KMS-11 (cell line): ENCODE measurements around the gene NEK7.
"Not testable (repeated sequence)": the region's sequence is repeated elsewhere in the genome, so short reads cannot be mapped to it uniquely, and the experiment has no call there.

Experiments
- H2AFZ ChIP-seq: fragments of 200-600 bp; sonication (generic); 2 replicates; pipeline ENCODE4 v1.6.1; 2016; ENCODE audit warnings: antibody characterized with exemption, mixed run types, low read depth
- H3K27ac ChIP-seq: fragments of 200-600 bp; sonication (generic); 2 replicates; pipeline ENCODE4 v1.6.1; 2016; ENCODE audit warnings: mild to moderate bottlenecking, mixed run types
- H3K27me3 ChIP-seq: fragments of 200-600 bp; sonication (generic); 2 replicates; pipeline ENCODE4 v1.6.1; 2017; ENCODE audit warnings: mild to moderate bottlenecking, low read depth, mixed run types, moderate library complexity; ENCODE audit not compliant: insufficient read depth
- H3K36me3 ChIP-seq: fragments of 200-600 bp; sonication (generic); 2 replicates; pipeline ENCODE4 v1.6.1; 2017; ENCODE audit warnings: mild to moderate bottlenecking, mixed run types; ENCODE audit not compliant: insufficient read depth
- H3K4me1 ChIP-seq: fragments of 200-600 bp; sonication (generic); 2 replicates; pipeline ENCODE4 v1.6.1; 2016; ENCODE audit warnings: mild to moderate bottlenecking, low read depth, mixed run types; ENCODE audit not compliant: poor library complexity, severe bottlenecking
- H3K4me2 ChIP-seq: fragments of 200-600 bp; sonication (generic); 2 replicates; pipeline ENCODE4 v1.7.0; 2016; ENCODE audit warnings: mild to moderate bottlenecking, mixed run types
- H3K4me3 ChIP-seq: fragments of 200-600 bp; sonication (generic); IDR thresholded peaks from 2 replicates; pipeline ENCODE4 v1.6.1; 2017; ENCODE audit warnings: low read depth, low read length, mixed read lengths; ENCODE audit not compliant: insufficient read depth
- H3K79me2 ChIP-seq: fragments of 200-600 bp; sonication (generic); 2 replicates; pipeline ENCODE4 v1.6.1; 2016; ENCODE audit warnings: low read depth, mixed run types; ENCODE audit not compliant: insufficient read depth
- H3K9ac ChIP-seq: fragments of 200-600 bp; sonication (generic); 2 replicates; pipeline ENCODE4 v1.6.1; 2016; ENCODE audit warnings: mild to moderate bottlenecking, mixed run types
- H4K20me1 ChIP-seq: fragments of 200-600 bp; sonication (generic); 2 replicates; pipeline ENCODE4 v1.6.1; 2016; ENCODE audit warnings: mild to moderate bottlenecking, mixed run types; ENCODE audit not compliant: insufficient read depth
- CTCF ChIP-seq: fragments of 200-600 bp; sonication (generic); conservative IDR thresholded peaks from 2 replicates; pipeline ENCODE4 v1.6.1; 2017; ENCODE audit warnings: low read depth, mild to moderate bottlenecking, antibody characterized with exemption, low read length, moderate library complexity, mixed read lengths

NEK7 gene

GRCh38 chr1:198304431-198304830 lies 147.6 kb downstream of the NEK7 start:
- TF ChIP-seq CTCF = no peak
- H3K9ac ChIP-seq = no peak overlapping the region
- no peaks in the 10 kb centered on the region for H3K36me3 ChIP-seq
- no peak overlapping the region for H3K27ac ChIP-seq
- H4K20me1 ChIP-seq = no peaks in the 10 kb centered on the region
- no peak overlapping the region for H3K4me2 ChIP-seq
- no peak overlapping the region for H2AFZ ChIP-seq
- no peaks in the 10 kb centered on the region for H3K4me1 ChIP-seq
- no peak overlapping the region for H3K4me3 ChIP-seq
- no peaks in the 10 kb centered on the region for H3K27me3 ChIP-seq
- no peaks in the 10 kb centered on the region for H3K79me2 ChIP-seq

- not testable (repeated sequence) for H2AFZ ChIP-seq, H4K20me1 ChIP-seq, H3K27me3 ChIP-seq, H3K4me2 ChIP-seq, H3K79me2 ChIP-seq, H3K4me3 ChIP-seq, H3K4me1 ChIP-seq, H3K9ac ChIP-seq, H3K27ac ChIP-seq, H3K36me3 ChIP-seq
These were observed 158.0 kb downstream of the NEK7 start for GRCh38 chr1:198314817-198315216.

- H3K4me1 ChIP-seq, H3K79me2 ChIP-seq, H3K27me3 ChIP-seq, H3K4me3 ChIP-seq, H3K9ac ChIP-seq, H3K27ac ChIP-seq, H2AFZ ChIP-seq, H4K20me1 ChIP-seq, H3K36me3 ChIP-seq, H3K4me2 ChIP-seq: not testable (repeated sequence)
These were observed 158.5 kb downstream of the NEK7 start for GRCh38 chr1:198315331-198315730.

DNA sequence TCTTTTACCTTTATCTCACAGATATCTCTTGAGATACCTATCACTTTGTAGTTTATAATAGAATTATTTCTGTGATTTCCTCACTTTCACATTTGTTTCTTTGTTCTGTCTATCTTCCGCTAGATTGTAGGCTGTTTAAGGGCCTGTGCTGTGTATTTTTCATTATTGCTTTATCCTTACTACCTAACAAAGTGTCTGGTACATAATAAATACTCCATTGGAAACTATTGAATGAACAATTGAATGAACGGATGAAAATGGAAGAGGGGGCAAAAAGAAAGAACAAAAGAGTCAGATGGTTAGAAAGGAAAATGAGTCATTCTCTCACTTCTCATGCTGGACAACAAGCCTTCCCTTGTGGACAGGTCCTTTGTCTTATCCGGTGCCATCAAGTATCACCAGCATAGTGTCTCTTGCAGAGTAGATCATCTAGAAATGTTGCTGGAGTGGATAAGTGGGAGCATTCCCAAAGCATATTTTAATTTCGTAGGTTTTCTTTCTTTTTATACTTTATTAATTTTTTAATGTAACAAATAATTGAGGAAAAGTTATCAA lies 159.8 kb downstream of the NEK7 start:
- TF ChIP-seq CTCF = no peak
- H3K79me2 ChIP-seq = no peaks in the 10 kb centered on the region
- H3K9ac ChIP-seq = no peak overlapping the region
- no peak overlapping the region for H3K4me2 ChIP-seq
- no peaks in the 10 kb centered on the region for H3K4me1 ChIP-seq
- H3K27me3 ChIP-seq = no peaks in the 10 kb centered on the region
- no peaks in the 10 kb centered on the region for H3K36me3 ChIP-seq
- no peak overlapping the region for H3K4me3 ChIP-seq
- H2AFZ ChIP-seq = no peak overlapping the region
- H4K20me1 ChIP-seq = no peaks in the 10 kb centered on the region
- H3K27ac ChIP-seq = no peak overlapping the region

GRCh38 chr1:198318085-198318484 lies 161.3 kb downstream of the NEK7 start:
- no peak overlapping the region for H3K4me2 ChIP-seq

More at GRCh38 chr1:198318085-198318484, 161.3 kb downstream of the NEK7 start:
- Histone ChIP-seq H3K36me3 (no peaks in the 10 kb centered on the region), H2AFZ (no peak overlapping the region), H3K4me1 (no peaks in the 10 kb centered on the region), H3K79me2 (no peaks in the 10 kb centered on the region), H3K27ac (no peak overlapping the region; the same call in 1 of the 2 replicates), H3K9ac (no peak overlapping the region), H4K20me1 (no peaks in the 10 kb centered on the region), H3K27me3 (no peaks in the 10 kb centered on the region), H3K4me3 (no peak overlapping the region)
- TF ChIP-seq CTCF = no peak
